ENCODE measurements around the gene PRKCZ. TPM values are rescaled to one million over a fixed set of nuclear protein-coding genes. Genes with fewer than 3 reads are reported as not detected.

PRKCZ gene
- total RNA-seq, 1 donor from 2014 or later, result 2.3 TPM

DNA sequence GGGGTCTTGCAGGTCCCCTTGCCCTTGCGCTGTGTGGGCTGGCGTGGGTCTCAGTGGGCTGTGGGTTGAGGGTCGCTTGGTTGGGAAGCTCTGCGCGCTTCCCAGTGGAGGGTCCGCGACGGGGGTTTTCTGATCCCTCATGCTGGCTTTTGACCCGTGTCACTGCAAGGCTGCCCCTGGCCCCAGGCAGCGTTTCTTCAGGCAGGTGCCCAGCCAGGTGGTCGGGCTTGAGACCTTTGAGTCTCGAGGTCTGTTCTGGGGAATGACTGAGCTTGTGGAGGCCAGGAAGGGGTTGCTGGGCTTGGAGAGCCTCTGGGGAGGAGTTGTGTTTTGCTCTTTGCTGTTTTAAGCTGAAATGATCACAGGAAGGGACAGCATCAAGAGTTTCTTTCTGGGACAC lies 183.3 kb downstream of the PRKCZ start:
- no peak for DNase-seq (ENCODE audit: extremely low read depth, low read depth, low spot score)

DNA sequence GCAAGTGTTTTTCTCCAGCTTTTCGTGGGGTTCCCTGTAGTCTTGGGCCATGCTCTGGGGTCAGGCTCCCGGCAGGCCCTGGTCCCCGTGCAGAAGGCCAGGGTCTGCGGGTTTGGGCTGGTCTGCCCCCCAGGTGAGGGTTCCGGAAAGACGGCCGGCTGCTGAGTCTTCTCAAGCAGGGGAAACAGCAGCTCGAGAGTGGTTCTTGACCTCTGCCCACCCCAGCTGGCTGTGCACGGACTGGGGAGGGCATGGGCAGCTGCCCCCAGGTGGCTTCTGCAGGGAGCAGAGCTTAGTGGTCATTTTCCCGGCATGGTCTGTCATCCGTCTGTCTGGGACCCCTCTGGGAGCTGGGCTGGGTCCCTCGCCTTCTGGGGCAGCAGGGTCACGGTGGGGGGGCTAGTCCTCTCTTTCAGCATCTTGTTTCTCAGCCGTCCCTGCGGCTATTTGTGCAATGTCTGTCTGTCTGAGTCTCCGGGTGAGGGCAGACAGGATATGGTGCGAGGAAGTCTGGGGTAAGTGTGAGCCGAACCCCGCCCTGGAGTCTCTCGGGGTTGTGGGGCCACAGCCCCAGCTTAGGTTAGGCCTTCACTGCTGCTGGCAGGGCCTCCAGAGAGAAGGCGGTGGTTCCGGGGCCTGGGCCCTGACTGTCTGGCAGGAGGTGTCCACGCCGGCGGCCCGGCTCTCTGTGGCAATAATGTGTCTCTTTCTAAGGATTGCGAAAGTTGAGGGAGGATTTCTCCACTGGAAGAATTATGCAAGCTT lies 184.0 kb downstream of the PRKCZ start:
- DNase-seq (ENCODE audit: extremely low read depth, low read depth, low spot score), result no peak

DNA sequence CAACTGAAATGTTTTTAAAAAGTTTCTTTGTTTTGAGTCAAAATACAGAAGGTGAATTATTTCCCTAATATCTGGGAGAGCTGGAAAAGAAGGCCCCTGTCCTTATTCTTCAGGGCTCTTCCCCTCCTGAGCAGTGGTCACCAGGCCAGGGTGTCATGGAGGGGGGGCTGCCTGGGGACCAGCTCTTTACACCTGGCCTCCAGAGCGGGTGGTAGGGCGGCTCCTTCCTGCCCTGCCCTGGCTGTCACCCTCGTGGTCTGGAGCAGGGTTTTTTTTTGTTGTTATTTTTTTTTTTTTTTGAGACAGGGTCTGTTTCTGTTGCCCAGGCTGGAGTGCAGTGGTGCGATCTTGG lies 184.5 kb downstream of the PRKCZ start:
- no peak for DNase-seq (ENCODE audit: extremely low read depth, low read depth, low spot score)

Other genes starting within 250 kb of the PRKCZ start
- 211 and 291 TPM in 2 replicates for gene GNB1, start 159.3 kb upstream of the PRKCZ start, total RNA-seq
- gene CALML6, start 135.2 kb upstream of the PRKCZ start, total RNA-seq, result 0.18 and 1.4 TPM in 2 replicates
- 0.18 TPM in 1 of 2 replicates, not detected in the other for gene TMEM52, start 131.1 kb upstream of the PRKCZ start, total RNA-seq
- gene CFAP74, start 46.6 kb upstream of the PRKCZ start, total RNA-seq, result not detected in 2 replicates
- gene GABRD, start 31.1 kb upstream of the PRKCZ start, total RNA-seq, result not detected in 2 replicates
- gene FAAP20, start 144.4 kb downstream of the PRKCZ start, total RNA-seq, result 34.9 and 56.9 TPM in 2 replicates
- gene SKI, start 177.9 kb downstream of the PRKCZ start, total RNA-seq, result 50.6 and 84.2 TPM in 2 replicates

Data from glomerular endothelial cell (primary cell).